Fibroblast of mammary gland (primary cell): Measurements from ENCODE around the gene IPO5.

ENCODE experiments used
- DNase-seq: peaks from one replicate; pipeline ENCODE4 v3.0.0-alpha.2; 2010; ENCODE audit warnings: low read depth
- H3K4me3 ChIP-seq: 2 replicates; pipeline ENCODE4 v1.5.1; 2011; ENCODE audit warnings: low read depth, mild to moderate bottlenecking, low read length, moderate library complexity; ENCODE audit not compliant: control insufficient read depth
- TF ChIP-seq, protein P1 (sequence below): conservative IDR thresholded peaks from 2 replicates; pipeline ENCODE4 v1.5.1; 2011; ENCODE audit warnings: low read depth, low read length, inconsistent platforms; ENCODE audit not compliant: control insufficient read depth, insufficient read depth

Gene IPO5

DNA sequence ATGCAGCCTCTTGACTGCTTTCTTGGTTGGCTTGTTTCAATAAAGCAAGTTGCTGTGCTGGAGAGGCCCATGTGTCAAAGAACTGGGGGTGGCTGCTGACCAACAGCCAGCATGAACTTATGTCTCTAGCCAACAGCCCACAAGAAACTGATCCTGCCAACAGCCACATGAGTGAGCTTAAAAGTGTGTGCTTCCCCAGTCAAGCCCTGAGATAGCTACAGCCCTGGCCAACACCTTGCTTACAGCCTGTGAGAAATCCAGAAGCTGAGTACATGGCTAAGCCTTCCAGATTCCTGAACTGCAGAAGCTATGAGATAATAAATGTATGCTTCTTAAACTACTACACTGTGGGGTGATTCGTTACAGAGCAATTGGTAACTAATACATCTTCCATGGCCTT is 38.9 kb upstream of the IPO5 start:
- DNase-seq = peak; percentile 16
- H3K4me3 ChIP-seq = no peak overlapping the region
- TF ChIP-seq, protein P1, sequence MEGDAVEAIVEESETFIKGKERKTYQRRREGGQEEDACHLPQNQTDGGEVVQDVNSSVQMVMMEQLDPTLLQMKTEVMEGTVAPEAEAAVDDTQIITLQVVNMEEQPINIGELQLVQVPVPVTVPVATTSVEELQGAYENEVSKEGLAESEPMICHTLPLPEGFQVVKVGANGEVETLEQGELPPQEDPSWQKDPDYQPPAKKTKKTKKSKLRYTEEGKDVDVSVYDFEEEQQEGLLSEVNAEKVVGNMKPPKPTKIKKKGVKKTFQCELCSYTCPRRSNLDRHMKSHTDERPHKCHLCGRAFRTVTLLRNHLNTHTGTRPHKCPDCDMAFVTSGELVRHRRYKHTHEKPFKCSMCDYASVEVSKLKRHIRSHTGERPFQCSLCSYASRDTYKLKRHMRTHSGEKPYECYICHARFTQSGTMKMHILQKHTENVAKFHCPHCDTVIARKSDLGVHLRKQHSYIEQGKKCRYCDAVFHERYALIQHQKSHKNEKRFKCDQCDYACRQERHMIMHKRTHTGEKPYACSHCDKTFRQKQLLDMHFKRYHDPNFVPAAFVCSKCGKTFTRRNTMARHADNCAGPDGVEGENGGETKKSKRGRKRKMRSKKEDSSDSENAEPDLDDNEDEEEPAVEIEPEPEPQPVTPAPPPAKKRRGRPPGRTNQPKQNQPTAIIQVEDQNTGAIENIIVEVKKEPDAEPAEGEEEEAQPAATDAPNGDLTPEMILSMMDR = no peak

DNA sequence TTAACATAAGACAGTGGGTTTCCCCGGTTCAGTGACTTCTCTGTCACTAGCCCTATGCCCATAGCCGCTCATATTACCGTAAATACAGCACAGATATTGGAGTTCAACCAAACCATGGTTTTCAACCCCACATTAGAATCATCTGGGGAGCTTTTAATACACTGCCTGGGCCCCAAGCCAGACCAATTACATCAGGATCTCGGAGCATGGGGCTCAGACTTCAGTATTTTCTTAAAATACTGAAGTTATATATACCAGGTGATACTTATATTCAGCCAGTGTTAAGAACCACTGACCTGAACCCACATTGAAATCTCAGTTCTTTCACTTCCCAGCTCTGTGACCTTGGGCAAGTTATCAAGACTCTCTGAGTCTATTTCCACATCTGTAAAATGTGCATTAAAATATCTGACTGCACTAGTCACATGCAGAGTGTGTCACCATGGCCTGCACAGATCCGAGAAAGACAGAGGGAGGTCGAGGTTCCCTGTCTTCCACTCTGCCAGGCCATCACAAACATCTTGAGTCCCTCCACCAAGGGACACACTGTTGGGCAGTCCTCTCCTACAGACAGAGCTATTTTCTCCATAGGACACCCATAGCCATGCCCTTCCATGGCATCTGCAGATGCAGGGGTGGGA is 32.2 kb upstream of the IPO5 start:
- no peak overlapping the region for H3K4me3 ChIP-seq
- TF ChIP-seq, protein P1 = no peak
- DNase-seq = peak; percentile 67

DNA sequence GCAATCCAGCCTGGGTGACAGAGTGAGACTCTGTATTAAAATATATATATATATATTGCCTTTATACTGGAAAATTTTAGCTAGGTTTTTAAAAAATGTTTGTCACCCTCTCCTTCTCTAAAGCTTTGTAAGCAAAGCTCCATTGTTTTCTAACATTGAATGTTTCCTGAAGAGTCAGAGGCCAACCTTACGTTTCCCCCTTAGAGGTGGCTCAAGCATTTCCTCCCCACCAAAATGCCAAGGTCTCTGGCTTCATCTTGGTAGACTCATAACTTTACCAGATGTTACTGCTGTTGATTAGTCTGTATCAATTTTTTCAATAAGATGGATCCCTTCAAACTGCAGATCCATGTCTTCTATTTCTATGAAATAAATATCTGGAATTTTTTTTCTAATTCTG is 25.2 kb upstream of the IPO5 start:
- DNase-seq = no peak
- H3K4me3 ChIP-seq = no peak overlapping the region
- TF ChIP-seq, protein P1 = no peak

DNA sequence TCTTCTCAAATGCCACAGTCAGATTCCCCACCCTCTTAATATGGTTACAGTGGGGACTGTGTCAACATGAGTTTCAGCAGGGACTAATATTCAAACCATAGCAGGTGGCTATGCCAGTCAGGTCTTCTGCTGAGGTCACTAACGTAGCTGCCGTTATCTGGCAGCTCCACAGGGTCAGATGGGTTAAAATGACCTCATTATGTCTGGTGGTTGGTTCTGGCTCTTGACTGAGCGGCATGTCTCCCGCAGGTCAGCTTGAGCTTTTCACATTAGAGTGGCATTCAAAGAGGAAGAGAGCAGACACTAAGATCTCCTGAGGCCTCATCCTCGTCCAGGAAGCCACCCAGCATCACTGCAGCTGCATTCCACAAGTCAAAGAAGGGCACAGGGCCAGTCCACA is 21.4 kb upstream of the IPO5 start:
- no peak overlapping the region for H3K4me3 ChIP-seq
- DNase-seq = no peak
- TF ChIP-seq, protein P1 = no peak

DNA sequence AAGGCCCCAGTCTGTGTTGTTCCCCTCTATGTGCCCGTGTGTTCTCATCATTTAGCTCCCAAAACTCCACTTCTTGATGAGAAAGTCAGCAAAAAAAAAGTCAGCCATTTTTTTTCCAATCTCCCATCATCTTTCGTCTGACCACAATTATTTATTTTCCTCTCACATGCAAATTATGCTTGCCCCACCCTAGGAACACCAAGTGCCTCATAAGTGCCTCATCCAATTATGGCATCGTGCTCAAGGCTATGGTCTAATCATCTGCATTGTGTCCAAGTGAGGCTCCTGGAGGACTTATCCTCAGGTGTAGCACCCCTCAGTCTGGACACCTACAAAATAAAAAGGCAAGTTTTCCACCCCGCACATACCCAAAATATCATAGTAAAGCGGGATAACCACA is 20.8 kb upstream of the IPO5 start:
- no peak overlapping the region for H3K4me3 ChIP-seq
- TF ChIP-seq, protein P1 = no peak
- no peak for DNase-seq

DNA sequence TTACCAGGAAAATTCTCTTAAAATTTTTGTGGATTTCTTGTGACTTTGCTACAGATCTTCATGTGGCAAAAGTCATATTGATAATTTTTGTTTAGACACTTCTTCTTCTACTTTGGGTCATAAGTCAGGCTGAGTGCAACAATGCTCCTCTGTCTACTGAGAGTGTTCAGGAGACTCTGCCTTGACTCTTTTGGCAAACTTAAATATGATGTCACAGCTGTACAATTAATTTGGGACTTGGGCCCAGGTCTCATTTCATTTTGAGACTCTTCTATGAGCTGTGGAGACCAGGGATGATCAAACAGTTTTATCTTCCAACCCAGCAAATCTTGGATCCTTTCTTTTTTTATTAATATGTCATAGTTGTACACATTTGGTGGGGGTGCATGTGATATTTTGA is 19.7 kb upstream of the IPO5 start:
- TF ChIP-seq, protein P1 = no peak
- H3K4me3 ChIP-seq = no peak overlapping the region
- DNase-seq = no peak

DNA sequence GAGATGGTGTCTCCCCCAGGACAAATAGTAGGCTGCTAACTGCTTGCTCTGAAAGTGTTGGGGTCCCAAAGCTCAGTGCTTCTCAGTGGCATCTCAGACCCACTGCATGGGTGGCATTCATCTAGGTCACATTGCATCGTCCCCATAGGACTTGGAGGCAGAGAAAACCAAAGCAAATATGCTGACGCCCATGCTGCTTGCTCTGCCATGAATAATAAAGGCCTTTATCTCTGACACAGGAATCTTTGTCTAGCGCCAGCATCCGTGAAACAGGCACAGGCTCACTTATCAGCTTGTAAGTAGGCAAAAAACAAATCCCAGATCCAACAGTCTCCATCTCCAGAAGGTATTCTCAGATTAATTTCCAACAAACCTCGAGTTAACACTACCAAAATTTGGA is 18.9 kb upstream of the IPO5 start:
- TF ChIP-seq, protein P1 = no peak
- H3K4me3 ChIP-seq = no peak overlapping the region
- no peak for DNase-seq
